Measurements from ENCODE around the gene OPN1SW. TPM values are rescaled to one million over a fixed set of nuclear protein-coding genes. Genes with fewer than 3 reads are reported as not detected.

OPN1SW gene
- total and polyA plus RNA-seq, 9 of the 15 experiments (the other 6 are each of a cell fraction or from before 2014, with no cell fraction given) = 0.84 to 1.0 TPM; not detected in 7

DNA sequence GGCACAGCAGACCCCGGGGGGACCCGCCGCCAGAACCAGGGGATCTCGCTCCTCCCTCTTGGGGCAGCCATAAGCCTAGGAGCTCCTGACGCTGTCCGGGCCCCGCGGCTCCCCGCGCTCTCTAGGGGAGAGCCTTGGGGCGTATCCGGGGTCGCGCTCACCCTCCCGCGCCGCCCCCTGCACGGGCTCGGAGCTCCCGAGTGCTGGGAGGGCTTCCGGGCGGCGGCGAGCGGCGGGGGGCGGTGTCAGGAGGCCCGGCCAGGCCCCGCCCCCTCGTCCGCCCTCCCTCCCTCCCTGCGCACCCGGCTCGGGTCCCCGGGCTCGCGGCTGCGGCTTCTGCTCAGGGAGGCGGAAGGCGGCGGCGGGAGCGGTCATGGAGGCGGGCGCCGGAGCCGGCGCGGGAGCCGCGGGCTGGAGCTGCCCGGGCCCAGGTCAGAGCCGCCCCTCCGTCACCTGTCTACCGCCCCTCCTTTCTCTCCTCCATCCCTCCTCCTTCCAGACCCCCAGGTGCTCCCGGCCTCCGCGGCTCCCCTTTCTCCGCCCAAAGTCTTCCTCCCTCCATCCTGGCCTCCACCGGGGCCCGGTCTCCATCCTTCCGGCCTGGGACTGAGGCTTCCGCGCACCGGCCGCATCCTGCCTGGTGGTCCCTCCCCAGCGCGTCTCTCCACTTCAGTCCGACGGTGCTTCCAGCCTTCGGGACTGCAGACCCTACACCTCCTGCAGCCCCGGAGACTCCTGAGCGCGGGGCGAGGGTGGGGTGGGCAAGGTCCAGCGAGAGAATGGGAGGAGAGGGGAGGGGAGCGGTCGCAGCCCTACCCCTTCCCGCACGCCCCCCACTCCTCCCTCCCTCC is 15.8 kb upstream of the OPN1SW start, which contains the start of gene CCDC136 (continued):
- TF ChIP-seq, protein P1, sequence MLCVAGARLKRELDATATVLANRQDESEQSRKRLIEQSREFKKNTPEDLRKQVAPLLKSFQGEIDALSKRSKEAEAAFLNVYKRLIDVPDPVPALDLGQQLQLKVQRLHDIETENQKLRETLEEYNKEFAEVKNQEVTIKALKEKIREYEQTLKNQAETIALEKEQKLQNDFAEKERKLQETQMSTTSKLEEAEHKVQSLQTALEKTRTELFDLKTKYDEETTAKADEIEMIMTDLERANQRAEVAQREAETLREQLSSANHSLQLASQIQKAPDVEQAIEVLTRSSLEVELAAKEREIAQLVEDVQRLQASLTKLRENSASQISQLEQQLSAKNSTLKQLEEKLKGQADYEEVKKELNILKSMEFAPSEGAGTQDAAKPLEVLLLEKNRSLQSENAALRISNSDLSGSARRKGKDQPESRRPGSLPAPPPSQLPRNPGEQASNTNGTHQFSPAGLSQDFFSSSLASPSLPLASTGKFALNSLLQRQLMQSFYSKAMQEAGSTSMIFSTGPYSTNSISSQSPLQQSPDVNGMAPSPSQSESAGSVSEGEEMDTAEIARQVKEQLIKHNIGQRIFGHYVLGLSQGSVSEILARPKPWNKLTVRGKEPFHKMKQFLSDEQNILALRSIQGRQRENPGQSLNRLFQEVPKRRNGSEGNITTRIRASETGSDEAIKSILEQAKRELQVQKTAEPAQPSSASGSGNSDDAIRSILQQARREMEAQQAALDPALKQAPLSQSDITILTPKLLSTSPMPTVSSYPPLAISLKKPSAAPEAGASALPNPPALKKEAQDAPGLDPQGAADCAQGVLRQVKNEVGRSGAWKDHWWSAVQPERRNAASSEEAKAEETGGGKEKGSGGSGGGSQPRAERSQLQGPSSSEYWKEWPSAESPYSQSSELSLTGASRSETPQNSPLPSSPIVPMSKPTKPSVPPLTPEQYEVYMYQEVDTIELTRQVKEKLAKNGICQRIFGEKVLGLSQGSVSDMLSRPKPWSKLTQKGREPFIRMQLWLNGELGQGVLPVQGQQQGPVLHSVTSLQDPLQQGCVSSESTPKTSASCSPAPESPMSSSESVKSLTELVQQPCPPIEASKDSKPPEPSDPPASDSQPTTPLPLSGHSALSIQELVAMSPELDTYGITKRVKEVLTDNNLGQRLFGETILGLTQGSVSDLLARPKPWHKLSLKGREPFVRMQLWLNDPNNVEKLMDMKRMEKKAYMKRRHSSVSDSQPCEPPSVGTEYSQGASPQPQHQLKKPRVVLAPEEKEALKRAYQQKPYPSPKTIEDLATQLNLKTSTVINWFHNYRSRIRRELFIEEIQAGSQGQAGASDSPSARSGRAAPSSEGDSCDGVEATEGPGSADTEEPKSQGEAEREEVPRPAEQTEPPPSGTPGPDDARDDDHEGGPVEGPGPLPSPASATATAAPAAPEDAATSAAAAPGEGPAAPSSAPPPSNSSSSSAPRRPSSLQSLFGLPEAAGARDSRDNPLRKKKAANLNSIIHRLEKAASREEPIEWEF (CRISPR knock-in tag; IDR thresholded peaks at IDR 0.05) = no peak
- TF ChIP-seq, protein P2, sequence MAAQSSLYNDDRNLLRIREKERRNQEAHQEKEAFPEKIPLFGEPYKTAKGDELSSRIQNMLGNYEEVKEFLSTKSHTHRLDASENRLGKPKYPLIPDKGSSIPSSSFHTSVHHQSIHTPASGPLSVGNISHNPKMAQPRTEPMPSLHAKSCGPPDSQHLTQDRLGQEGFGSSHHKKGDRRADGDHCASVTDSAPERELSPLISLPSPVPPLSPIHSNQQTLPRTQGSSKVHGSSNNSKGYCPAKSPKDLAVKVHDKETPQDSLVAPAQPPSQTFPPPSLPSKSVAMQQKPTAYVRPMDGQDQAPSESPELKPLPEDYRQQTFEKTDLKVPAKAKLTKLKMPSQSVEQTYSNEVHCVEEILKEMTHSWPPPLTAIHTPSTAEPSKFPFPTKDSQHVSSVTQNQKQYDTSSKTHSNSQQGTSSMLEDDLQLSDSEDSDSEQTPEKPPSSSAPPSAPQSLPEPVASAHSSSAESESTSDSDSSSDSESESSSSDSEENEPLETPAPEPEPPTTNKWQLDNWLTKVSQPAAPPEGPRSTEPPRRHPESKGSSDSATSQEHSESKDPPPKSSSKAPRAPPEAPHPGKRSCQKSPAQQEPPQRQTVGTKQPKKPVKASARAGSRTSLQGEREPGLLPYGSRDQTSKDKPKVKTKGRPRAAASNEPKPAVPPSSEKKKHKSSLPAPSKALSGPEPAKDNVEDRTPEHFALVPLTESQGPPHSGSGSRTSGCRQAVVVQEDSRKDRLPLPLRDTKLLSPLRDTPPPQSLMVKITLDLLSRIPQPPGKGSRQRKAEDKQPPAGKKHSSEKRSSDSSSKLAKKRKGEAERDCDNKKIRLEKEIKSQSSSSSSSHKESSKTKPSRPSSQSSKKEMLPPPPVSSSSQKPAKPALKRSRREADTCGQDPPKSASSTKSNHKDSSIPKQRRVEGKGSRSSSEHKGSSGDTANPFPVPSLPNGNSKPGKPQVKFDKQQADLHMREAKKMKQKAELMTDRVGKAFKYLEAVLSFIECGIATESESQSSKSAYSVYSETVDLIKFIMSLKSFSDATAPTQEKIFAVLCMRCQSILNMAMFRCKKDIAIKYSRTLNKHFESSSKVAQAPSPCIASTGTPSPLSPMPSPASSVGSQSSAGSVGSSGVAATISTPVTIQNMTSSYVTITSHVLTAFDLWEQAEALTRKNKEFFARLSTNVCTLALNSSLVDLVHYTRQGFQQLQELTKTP (IDR thresholded peaks at IDR 0.05; ENCODE audit: low read depth in 1 of 2, partially characterized antibody in 2 of 2) = no peak
- TF ChIP-seq NFE2L1 (tag; IDR thresholded peaks at IDR 0.05; ENCODE audit: borderline replicate concordance, low read depth) (no peak), MEF2D (tag; conservative IDR thresholded peaks at IDR 0.05; ENCODE audit: low read depth) (no peak), ZNF282 (CRISPR knock-in tag; IDR thresholded peaks at IDR 0.05) (no peak), CBX3 (IDR thresholded peaks at IDR 0.05; ENCODE audit: borderline replicate concordance in 1 of 2, low read length in 2 of 2) (no peak), KAT7 (CRISPR knock-in tag; IDR thresholded peaks at IDR 0.05; ENCODE audit: borderline replicate concordance) (peak; percentile 49; the same call in 1 of the 2 replicates), NUFIP1 (IDR thresholded peaks at IDR 0.05; ENCODE audit: partially characterized antibody) (no peak), ETV6 (IDR thresholded peaks at IDR 0.05; ENCODE audit: borderline replicate concordance in 1 of 2, low read depth in 2 of 2, low read length in 1 of 2) (no peak), ETV6 (CRISPR knock-in tag; IDR thresholded peaks at IDR 0.05; ENCODE audit: borderline replicate concordance) (no peak), RCOR1 (IDR thresholded peaks at IDR 0.05; ENCODE audit: borderline replicate concordance in 1 of 2, low read depth in 2 of 2, low read length in 2 of 2) (0 out of 4 replicates have a peak, but pooled peaks of 1 of the 2 experiments have one; percentile 44)
- TF ChIP-seq, protein P3, sequence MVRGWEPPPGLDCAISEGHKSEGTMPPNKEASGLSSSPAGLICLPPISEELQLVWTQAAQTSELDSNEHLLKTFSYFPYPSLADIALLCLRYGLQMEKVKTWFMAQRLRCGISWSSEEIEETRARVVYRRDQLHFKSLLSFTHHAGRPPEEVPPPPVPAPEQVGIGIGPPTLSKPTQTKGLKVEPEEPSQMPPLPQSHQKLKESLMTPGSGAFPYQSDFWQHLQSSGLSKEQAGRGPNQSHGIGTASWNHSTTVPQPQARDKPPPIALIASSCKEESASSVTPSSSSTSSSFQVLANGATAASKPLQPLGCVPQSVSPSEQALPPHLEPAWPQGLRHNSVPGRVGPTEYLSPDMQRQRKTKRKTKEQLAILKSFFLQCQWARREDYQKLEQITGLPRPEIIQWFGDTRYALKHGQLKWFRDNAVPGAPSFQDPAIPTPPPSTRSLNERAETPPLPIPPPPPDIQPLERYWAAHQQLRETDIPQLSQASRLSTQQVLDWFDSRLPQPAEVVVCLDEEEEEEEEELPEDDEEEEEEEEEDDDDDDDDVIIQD (CRISPR knock-in tag; IDR thresholded peaks at IDR 0.05) = no peak
- TF ChIP-seq, protein P4, sequence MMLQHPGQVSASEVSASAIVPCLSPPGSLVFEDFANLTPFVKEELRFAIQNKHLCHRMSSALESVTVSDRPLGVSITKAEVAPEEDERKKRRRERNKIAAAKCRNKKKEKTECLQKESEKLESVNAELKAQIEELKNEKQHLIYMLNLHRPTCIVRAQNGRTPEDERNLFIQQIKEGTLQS (IDR thresholded peaks at IDR 0.05) = no peak
- TF ChIP-seq, protein P4 (CRISPR knock-in tag; conservative IDR thresholded peaks at IDR 0.05) = no peak

Measured in K562 (cell line).